ENCODE data around the gene TMCC1. TPM values are rescaled to one million over a fixed set of nuclear protein-coding genes. Genes with fewer than 3 reads are reported as not detected.

The TMCC1 gene
- polyA plus RNA-seq, 2 of the 4 experiments (the other 2 are of a cell fraction), result 30.3 to 75.7 TPM

DNA sequence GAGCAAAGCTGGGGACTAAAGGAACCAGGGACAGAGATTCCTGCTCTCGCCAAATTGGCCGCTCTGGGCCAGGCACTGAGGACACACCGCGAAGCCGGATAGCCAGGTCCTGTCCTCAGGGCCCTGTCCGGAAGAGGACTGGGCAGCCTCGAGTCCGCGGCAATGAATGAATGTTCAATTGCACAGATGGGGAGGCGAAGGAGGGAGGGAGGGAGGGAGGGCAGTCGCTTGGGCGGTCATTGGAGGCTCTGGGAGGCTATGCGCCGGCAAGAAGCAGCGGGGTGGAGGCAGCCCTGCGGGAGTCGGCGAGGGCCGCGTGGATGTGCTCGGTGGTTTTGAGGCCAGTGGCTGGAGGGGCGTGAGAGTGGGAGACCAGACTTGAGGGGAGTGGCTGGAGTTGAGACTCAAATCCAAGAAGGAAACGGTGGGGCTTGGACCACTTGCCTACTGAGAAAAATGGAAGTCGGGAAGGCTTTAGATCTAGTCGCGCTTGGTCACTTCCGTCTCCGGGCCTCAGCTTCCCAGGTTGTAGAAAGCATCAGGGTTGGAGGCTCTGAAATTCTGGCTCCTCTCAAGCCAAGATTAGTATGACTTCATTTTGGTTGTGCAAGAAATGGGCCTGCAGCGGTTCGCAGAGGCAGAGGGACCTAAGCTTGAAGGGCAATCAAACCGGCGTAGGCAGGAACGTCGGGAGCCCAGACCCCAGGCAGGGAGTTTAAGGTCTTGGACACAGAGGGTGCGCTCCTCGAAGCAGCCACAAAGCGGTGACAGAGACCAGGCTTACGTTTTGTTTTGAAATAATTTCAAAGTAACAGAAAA, 266.0 kb downstream of the TMCC1 start:
- no peak for FAIRE-seq
- POLR2A ChIA-PET, result interaction anchor here (0.6 to 2.6 kb wide), 6 partner anchors 22 to 504 kb away, joined by 3 to 10 read pairs (median 5); a partner anchor contains a TSS

DNA sequence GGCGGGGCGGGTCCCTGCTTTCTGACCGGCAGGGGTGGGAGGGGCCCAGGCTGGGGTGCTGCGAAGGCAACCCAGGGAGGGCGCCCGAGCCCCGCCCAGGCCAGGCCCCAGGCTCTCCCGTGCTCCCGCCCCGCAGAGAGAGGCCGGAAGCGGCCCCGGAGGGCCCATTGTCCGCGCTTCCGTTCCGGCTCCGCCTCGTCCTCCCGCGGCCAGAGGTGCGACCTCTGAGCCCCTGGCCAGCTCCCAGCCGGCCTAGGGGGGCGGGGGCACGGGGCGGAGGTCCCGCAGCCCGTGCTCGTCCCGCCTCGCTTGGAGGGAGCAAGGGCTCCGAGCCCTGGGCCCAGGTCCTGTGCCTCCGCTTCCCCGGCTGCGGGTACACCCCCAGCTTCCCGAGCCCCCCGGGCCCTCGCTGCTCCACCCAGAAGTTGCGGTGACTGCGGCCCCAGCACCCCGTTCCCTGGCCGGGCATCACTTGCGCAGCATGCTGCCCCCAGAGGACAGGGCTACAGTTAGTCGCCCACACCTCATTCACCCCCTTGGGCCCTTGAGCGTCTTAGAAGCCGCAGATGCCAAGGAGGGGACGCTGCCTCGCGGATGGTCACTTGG, 266.7 kb downstream of the TMCC1 start:
- Histone ChIP-seq H3K9me3 (no peaks in the 10 kb centered on the region), H3K4me2 (peak overlapping the region; percentile 97), H3K4me3 (peak overlapping the region; percentile 52), H3K27ac (peak overlapping the region; percentile 99 to 100), H3K4me1 (peaks cover 49% of the 10 kb centered on the region)
- FAIRE-seq (no peak), ATAC-seq (peak; percentile 88 to 92), DNase-seq (ENCODE audit: low read depth in 1 of 2, low spot score in 1 of 2) (peak; percentile 89)
- WGBS (ENCODE audit: missing lambda C conversion rate), result no CpG with 5 or more reads among the region's 49 CpGs
- CTCF ChIA-PET, result interaction anchor here (0.8 to 10.7 kb wide), 10 partner anchors 19 to 307 kb away, joined by 3 to 178 read pairs (median 4); no protein-coding TSS in a partner anchor
- POLR2A ChIA-PET, result interaction anchor here (0.6 to 2.6 kb wide), 8 partner anchors 11 to 503 kb away, joined by 3 to 10 read pairs (median 4); a partner anchor contains a TSS
- TF ChIP-seq POLR2A (IDR thresholded peaks at IDR 0.05; ENCODE audit: low read length) (peak; percentile 41), NR3C1 (IDR thresholded peaks at IDR 0.05) (no peak), FOSL2 (IDR thresholded peaks at IDR 0.05) (no peak), FOSL2 (CRISPR knock-in tag; IDR thresholded peaks at IDR 0.05) (no peak), RFX5 (IDR thresholded peaks at IDR 0.05) (no peak), NFE2L2 (conservative IDR thresholded peaks at IDR 0.05; ENCODE audit: low read length) (no peak), CEBPB (IDR thresholded peaks at IDR 0.05) (no peak), HDAC2 (IDR thresholded peaks at IDR 0.05) (no peak), ZSCAN20 (CRISPR knock-in tag; IDR thresholded peaks at IDR 0.05) (no peak), MAZ (IDR thresholded peaks at IDR 0.05; ENCODE audit: borderline replicate concordance, low read depth, low read length) (no peak), KDM5A (IDR thresholded peaks at IDR 0.05) (no peak), MYC (IDR thresholded peaks at IDR 0.05; ENCODE audit: borderline replicate concordance, low read length) (no peak), EHF (CRISPR knock-in tag; IDR thresholded peaks at IDR 0.05) (no peak), JUN (IDR thresholded peaks at IDR 0.05) (peak; percentile 30 to 64; a peak in 3 of 5 replicates), BHLHE40 (IDR thresholded peaks at IDR 0.05; ENCODE audit: low read depth, low read length) (no peak), CHD4 (IDR thresholded peaks at IDR 0.05; ENCODE audit: borderline replicate concordance) (no peak), ESRRA (IDR thresholded peaks at IDR 0.05; ENCODE audit: borderline replicate concordance, low read length) (no peak)
- TF ChIP-seq, protein P1, sequence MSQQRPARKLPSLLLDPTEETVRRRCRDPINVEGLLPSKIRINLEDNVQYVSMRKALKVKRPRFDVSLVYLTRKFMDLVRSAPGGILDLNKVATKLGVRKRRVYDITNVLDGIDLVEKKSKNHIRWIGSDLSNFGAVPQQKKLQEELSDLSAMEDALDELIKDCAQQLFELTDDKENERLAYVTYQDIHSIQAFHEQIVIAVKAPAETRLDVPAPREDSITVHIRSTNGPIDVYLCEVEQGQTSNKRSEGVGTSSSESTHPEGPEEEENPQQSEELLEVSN (IDR thresholded peaks at IDR 0.05; ENCODE audit: borderline replicate concordance, low read depth), result peak; percentile 67; the same call in 1 of the 2 replicates
- TF ChIP-seq, protein P2, sequence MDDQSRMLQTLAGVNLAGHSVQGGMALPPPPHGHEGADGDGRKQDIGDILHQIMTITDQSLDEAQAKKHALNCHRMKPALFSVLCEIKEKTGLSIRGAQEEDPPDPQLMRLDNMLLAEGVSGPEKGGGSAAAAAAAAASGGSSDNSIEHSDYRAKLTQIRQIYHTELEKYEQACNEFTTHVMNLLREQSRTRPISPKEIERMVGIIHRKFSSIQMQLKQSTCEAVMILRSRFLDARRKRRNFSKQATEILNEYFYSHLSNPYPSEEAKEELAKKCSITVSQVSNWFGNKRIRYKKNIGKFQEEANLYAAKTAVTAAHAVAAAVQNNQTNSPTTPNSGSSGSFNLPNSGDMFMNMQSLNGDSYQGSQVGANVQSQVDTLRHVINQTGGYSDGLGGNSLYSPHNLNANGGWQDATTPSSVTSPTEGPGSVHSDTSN (IDR thresholded peaks at IDR 0.05), result no peak
- TF ChIP-seq, protein P3, sequence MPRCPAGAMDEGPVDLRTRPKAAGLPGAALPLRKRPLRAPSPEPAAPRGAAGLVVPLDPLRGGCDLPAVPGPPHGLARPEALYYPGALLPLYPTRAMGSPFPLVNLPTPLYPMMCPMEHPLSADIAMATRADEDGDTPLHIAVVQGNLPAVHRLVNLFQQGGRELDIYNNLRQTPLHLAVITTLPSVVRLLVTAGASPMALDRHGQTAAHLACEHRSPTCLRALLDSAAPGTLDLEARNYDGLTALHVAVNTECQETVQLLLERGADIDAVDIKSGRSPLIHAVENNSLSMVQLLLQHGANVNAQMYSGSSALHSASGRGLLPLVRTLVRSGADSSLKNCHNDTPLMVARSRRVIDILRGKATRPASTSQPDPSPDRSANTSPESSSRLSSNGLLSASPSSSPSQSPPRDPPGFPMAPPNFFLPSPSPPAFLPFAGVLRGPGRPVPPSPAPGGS (IDR thresholded peaks at IDR 0.05), result no peak
- TF ChIP-seq, protein P4, sequence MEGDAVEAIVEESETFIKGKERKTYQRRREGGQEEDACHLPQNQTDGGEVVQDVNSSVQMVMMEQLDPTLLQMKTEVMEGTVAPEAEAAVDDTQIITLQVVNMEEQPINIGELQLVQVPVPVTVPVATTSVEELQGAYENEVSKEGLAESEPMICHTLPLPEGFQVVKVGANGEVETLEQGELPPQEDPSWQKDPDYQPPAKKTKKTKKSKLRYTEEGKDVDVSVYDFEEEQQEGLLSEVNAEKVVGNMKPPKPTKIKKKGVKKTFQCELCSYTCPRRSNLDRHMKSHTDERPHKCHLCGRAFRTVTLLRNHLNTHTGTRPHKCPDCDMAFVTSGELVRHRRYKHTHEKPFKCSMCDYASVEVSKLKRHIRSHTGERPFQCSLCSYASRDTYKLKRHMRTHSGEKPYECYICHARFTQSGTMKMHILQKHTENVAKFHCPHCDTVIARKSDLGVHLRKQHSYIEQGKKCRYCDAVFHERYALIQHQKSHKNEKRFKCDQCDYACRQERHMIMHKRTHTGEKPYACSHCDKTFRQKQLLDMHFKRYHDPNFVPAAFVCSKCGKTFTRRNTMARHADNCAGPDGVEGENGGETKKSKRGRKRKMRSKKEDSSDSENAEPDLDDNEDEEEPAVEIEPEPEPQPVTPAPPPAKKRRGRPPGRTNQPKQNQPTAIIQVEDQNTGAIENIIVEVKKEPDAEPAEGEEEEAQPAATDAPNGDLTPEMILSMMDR (IDR thresholded peaks at IDR 0.05), result no peak

More for the DNA sequence above, 266.0 kb downstream of the TMCC1 start:
- H3K4me1 ChIP-seq, result peaks cover 46% of the 10 kb centered on the region
- H3K27ac ChIP-seq, result peak overlapping the region; percentile 99 to 100
- CTCF ChIA-PET, result interaction anchor here (0.6 to 10.7 kb wide), 36 partner anchors 11 to 478 kb away, joined by 3 to 178 read pairs (median 4); partner anchors contain the start of gene EFCAB12
- DNase-seq (ENCODE audit: low read depth in 1 of 2, low spot score in 1 of 2) (peak; percentile 78 to 89), ATAC-seq (peak; percentile 57 to 63)
- WGBS (ENCODE audit: missing lambda C conversion rate), result 3% methylated on average over 26 of the region's 38 CpGs
- H3K9me3 ChIP-seq, result no peaks in the 10 kb centered on the region
- H3K4me3 ChIP-seq, result peak overlapping the region; percentile 52
- TF ChIP-seq, protein P4 (IDR thresholded peaks at IDR 0.05), result peak; percentile 78
- TF ChIP-seq FOXS1 (CRISPR knock-in tag; IDR thresholded peaks at IDR 0.05) (no peak), MAZ (IDR thresholded peaks at IDR 0.05; ENCODE audit: borderline replicate concordance, low read depth, low read length) (no peak), HEYL (CRISPR knock-in tag; IDR thresholded peaks at IDR 0.05) (no peak), CBX8 (IDR thresholded peaks at IDR 0.05) (no peak), SMC3 (IDR thresholded peaks at IDR 0.05) (peak; percentile 79), HOXB13 (CRISPR knock-in tag; IDR thresholded peaks at IDR 0.05; ENCODE audit: low read depth) (peak; percentile 43; the same call in 1 of the 2 replicates), CBX2 (IDR thresholded peaks at IDR 0.05; ENCODE audit: borderline replicate concordance, low read depth) (no peak), MYC (IDR thresholded peaks at IDR 0.05; ENCODE audit: borderline replicate concordance, low read length) (no peak; the same call in 1 of the 2 replicates), RAD21 (conservative IDR thresholded peaks at IDR 0.05 in 1 of 2, IDR thresholded peaks at IDR 0.05 in 1 of 2) (peak; percentile 91 to 93), POLR2A (IDR thresholded peaks at IDR 0.05; ENCODE audit: low read length) (peak; percentile 41; the same call in 1 of the 2 replicates)
- TF ChIP-seq, protein P1 (IDR thresholded peaks at IDR 0.05; ENCODE audit: borderline replicate concordance, low read depth), result no peak
- peak overlapping the region; percentile 97 for H3K4me2 ChIP-seq

Measured in A549 (cell line).